GM12801 (cell line): ENCODE results near the gene HEPACAM2.

Experiments
- CTCF ChIP-seq: IDR thresholded peaks from one replicate; pipeline ENCODE4 v1.5.1; 2011; ENCODE audit warnings: control low read depth; ENCODE audit not compliant: insufficient read length; ENCODE audit errors: extremely low read depth

HEPACAM2 gene

DNA sequence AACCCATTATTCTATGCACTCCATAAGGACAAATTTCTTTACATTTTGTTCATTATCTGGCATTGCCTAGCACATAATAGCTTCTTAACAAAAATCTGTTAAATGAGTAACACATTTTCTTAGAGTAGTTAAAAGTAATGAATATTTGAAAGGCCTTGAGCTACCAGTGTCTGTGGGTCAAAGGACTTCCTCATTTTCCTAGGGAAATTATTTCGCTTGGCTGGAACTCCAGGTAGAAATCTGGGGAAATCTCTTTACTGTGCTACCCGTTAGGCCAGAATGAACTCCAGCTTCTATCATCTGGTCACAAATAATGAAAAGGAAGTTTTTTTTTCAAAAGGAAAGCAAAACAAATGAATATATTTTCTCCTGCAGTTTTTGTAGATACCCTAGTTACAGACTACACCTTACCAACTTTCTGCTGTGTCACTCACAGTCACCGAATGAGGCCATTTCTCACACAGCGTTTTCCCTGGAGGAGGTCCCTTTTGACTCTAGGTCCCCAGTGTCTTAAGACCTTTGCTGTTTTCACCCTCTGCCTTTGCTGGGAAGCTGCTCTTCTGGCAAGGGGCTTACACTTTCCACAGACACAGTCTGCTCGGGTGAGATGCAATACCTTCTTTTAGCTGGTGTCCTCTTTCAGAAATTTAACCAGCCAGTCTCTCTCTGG is 79.7 kb downstream of the HEPACAM2 start:
- no peak for TF ChIP-seq CTCF

DNA sequence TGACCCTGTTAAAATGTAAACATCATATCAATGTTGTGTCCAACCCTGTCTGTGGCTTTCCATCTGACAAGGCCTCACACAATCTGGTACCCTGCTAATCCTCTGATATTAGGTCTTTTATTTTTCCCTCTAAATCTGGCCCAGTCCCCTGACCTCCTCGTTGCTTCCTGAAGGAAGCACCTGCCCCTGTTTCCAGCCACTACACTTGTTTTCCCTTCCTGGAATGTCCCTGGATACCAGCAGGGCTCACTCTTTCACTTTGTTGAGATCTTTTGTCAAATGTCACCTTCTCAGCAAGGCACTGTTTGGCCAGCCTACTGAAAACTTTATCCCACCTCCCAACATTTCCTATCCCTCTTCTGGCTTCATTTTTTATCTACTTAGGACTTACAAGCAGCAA is 80.2 kb downstream of the HEPACAM2 start:
- TF ChIP-seq CTCF, result no peak

GRCh38 chr7:93145354-93145753 is 80.9 kb downstream of the HEPACAM2 start:
- no peak for TF ChIP-seq CTCF

- no peak for TF ChIP-seq CTCF
Observed at GRCh38 chr7:93142127-93142526, 84.1 kb downstream of the HEPACAM2 start.

DNA sequence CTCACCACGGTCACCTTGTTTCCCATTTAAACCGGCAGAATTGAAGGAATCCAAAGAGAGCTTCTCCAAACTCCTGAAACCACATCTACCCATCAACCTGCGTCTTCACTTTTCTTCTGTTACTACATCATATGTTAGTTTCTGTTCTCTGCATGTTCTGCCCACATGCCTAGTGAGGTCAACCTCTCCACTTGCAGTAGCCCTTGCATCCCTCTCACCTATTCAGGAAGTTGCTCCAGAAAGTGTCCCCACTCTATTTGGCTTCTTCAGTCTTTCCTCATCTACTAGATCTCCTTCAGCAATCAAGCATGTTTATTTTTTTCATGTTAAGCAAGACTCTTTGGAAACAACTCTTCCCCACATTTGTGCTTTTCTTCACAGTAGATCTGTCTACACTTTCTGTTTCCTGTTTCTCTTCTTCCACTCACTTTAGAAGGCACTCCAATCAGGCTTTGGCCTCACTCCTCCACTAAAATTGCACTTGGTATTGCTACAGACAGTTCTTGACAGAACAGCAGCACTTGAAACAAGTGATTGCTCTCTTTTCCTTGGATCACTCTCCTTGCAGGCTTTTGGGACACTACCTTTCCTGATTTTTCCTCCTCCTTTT is 85.6 kb downstream of the HEPACAM2 start:
- no peak for TF ChIP-seq CTCF

- TF ChIP-seq CTCF, result no peak
Observed at GRCh38 chr7:93138576-93138975, 87.7 kb downstream of the HEPACAM2 start.
